ENCODE measurements around the gene LRP1-AS. TPM values are rescaled to one million over a fixed set of nuclear protein-coding genes. Genes with fewer than 3 reads are reported as not detected.

LRP1-AS gene
- total and polyA plus RNA-seq, 2 experiments from 2014 or later = not detected

GRCh38 chr12:57109207-57110103 lies 38.0 kb downstream of the LRP1-AS start:
- Histone ChIP-seq H3K27me3 (no peaks in the 10 kb centered on the region), H3K4me3 (peak overlapping the region; percentile 31), H3K27ac (peak overlapping the region; percentile 88), H3K4me1 (ENCODE audit: low read depth) (peaks cover 15% of the 10 kb centered on the region), H3K9me3 (ENCODE audit: low read depth) (no peaks in the 10 kb centered on the region), H3K36me3 (no peaks in the 10 kb centered on the region)
- TF ChIP-seq CTCF (IDR thresholded peaks at IDR 0.05; ENCODE audit: low read depth, low read length) = no peak
- DNase-seq (ENCODE audit: low read depth in 1 of 2, low spot score in 1 of 2) = no peak

- no peaks in the 10 kb centered on the region for H3K9me3 ChIP-seq (ENCODE audit: low read depth)
- no peak overlapping the region for H3K27ac ChIP-seq
- no peak for TF ChIP-seq CTCF (IDR thresholded peaks at IDR 0.05; ENCODE audit: low read depth, low read length)
- no peaks in the 10 kb centered on the region for H3K27me3 ChIP-seq
- no peaks in the 10 kb centered on the region for H3K36me3 ChIP-seq
- DNase-seq (ENCODE audit: low read depth in 1 of 2, low spot score in 1 of 2) = peak; percentile 43 to 56
- no peak overlapping the region for H3K4me3 ChIP-seq
- peaks cover 15% of the 10 kb centered on the region for H3K4me1 ChIP-seq (ENCODE audit: low read depth)
Measured at GRCh38 chr12:57107456-57108155, 39.8 kb downstream of the LRP1-AS start.

DNA sequence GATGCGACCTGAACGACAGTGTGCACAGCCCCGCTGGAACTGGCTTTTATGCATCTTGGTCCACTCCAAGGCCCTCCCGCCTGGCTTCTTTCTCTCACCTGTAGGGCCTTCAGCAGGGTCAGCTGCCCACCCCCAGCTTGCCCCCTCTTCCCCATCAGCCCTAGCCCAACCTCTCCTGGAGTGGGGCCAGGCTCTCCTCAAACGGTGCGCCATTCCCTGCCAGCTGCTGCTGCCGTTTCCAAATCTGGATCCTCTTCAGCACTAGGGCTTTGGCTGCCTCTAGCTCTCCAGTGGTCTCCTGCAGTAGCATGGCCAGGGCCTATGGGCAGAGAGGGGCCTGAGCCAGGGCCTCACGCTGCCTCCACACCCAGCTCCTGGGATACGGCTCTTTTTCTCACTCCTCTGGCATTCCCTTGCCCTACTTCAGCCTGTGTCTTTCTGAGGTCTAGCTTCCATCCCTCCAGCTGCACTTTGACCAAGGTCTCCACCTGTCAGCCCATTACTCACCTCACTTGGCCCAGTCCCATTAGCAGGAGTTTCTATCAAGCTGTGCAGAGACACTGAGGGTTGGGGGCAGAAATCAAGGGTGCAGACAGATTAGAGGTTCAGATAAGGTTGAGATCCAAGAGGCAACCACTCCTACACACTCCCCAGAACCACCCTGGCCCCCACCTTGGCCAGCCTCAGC lies 41.3 kb downstream of the LRP1-AS start:
- no peak for TF ChIP-seq CTCF (IDR thresholded peaks at IDR 0.05; ENCODE audit: low read depth, low read length)
- DNase-seq (ENCODE audit: low read depth in 1 of 2, low spot score in 1 of 2) = no peak
- Histone ChIP-seq H3K4me3 (no peak overlapping the region), H3K27ac (no peak overlapping the region), H3K4me1 (ENCODE audit: low read depth) (peaks cover 10% of the 10 kb centered on the region), H3K9me3 (ENCODE audit: low read depth) (no peaks in the 10 kb centered on the region), H3K36me3 (no peaks in the 10 kb centered on the region), H3K27me3 (no peaks in the 10 kb centered on the region)

- Histone ChIP-seq H3K27me3 (no peaks in the 10 kb centered on the region), H3K9me3 (ENCODE audit: low read depth) (no peaks in the 10 kb centered on the region), H3K27ac (no peak overlapping the region), H3K36me3 (no peaks in the 10 kb centered on the region), H3K4me1 (ENCODE audit: low read depth) (peaks cover 5% of the 10 kb centered on the region), H3K4me3 (no peak overlapping the region)
- no peak for TF ChIP-seq CTCF (IDR thresholded peaks at IDR 0.05; ENCODE audit: low read depth, low read length)
- DNase-seq (ENCODE audit: low read depth in 1 of 2, low spot score in 1 of 2) = no peak
Measured at GRCh38 chr12:57105011-57105753, 42.2 kb downstream of the LRP1-AS start.
